K562 treated with DMSO at 1 percent for 12 hours (cell line): ENCODE measurements around the gene TJP3. TPM values are rescaled to one million over a fixed set of nuclear protein-coding genes. Genes with fewer than 3 reads are reported as not detected.

Experiments
- total RNA-seq: library from RNA; unstranded; fragments of 300-600 nt; gene quantifications from 2 replicates; pipeline ENCODE4 v1.2.3, GENCODE V29; 2022; ENCODE audit not compliant: insufficient read depth

TJP3 gene, protein sequence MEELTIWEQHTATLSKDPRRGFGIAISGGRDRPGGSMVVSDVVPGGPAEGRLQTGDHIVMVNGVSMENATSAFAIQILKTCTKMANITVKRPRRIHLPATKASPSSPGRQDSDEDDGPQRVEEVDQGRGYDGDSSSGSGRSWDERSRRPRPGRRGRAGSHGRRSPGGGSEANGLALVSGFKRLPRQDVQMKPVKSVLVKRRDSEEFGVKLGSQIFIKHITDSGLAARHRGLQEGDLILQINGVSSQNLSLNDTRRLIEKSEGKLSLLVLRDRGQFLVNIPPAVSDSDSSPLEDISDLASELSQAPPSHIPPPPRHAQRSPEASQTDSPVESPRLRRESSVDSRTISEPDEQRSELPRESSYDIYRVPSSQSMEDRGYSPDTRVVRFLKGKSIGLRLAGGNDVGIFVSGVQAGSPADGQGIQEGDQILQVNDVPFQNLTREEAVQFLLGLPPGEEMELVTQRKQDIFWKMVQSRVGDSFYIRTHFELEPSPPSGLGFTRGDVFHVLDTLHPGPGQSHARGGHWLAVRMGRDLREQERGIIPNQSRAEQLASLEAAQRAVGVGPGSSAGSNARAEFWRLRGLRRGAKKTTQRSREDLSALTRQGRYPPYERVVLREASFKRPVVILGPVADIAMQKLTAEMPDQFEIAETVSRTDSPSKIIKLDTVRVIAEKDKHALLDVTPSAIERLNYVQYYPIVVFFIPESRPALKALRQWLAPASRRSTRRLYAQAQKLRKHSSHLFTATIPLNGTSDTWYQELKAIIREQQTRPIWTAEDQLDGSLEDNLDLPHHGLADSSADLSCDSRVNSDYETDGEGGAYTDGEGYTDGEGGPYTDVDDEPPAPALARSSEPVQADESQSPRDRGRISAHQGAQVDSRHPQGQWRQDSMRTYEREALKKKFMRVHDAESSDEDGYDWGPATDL
- 4.5 and 9.5 TPM in 2 replicates for total RNA-seq

DNA sequence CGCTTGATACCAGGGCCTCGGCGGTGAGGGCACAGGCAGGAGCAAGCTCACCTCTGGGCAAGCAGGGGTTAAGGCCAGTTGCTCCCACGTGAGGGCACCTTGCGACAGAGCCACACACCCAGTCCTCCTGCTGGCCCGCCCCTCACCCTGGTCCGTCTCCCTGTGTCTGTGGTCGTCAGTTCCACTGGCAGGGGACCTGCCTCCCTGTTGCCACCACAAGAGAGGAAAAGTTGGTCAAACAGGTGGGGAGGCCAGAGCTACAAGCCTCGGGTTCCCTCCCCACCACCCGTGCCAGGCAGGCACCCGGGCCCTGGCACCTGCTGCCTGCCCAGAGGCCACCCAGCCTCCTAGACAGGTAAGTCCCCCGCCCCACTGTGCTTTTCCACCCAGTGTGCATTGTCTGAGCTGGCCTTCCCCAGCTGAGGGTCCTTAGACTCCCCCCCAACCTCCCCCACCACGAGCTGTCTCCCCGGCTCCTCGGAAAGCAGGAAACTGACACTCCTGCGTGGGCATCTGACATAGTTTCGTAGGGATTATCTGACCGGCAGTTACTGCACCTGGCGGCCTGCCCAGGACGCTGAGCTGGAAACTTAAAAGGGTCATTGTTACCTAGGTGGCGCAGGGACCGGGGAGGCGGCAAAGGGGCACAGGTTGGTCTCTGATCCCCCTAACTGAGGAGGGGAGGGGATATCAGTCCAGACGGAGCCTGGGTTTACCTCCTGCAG, at the start of gene TJP3:
Gene TJP3, plus strand, starts transcription at position 178 of the 725 bp plus-strand sequence. CDS start 20,049 bp downstream, outside the sequence.

DNA sequence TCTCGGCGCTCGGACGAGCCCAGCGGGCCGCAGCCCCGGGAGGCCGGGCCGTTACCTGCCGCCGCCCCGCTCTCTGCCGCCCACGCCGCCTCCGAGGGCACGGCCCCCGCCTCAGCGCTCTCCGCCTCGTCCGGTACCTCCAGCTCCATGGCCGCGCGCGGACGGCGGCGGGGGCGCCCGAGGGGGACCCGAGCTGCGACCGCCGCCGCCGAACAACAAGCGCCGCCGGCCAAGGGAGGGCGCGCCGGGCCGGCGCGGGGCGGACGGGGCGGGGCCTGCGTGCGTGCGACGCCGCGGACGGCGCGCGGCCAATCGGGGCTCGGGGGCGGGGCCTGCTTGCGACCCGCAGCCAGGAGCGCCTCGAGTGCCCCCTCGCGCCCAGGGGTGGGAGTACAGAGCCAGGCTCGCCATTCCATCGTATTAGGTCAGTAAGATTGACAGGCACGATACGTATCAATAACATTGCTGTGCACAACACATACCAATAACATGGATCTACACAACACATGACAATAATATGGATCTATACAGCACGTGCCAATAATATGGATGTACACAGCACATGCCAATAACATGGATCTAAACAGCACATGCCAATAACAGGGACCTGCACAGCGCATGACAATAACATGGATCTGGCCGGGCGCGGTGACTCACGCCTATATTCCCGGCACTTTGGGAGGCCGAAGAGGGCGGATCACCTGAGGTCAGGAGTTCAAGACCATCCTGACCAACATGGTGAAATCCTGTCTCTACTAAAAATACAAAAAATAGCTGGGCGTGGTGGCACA, 7.7 kb upstream of the TJP3 start, which contains the start of gene PIP5K1C:
Gene PIP5K1C, minus strand, starts transcription at position 227 of the 791 bp plus-strand sequence. Its CDS starts 78 bp downstream, at position 149.

DNA sequence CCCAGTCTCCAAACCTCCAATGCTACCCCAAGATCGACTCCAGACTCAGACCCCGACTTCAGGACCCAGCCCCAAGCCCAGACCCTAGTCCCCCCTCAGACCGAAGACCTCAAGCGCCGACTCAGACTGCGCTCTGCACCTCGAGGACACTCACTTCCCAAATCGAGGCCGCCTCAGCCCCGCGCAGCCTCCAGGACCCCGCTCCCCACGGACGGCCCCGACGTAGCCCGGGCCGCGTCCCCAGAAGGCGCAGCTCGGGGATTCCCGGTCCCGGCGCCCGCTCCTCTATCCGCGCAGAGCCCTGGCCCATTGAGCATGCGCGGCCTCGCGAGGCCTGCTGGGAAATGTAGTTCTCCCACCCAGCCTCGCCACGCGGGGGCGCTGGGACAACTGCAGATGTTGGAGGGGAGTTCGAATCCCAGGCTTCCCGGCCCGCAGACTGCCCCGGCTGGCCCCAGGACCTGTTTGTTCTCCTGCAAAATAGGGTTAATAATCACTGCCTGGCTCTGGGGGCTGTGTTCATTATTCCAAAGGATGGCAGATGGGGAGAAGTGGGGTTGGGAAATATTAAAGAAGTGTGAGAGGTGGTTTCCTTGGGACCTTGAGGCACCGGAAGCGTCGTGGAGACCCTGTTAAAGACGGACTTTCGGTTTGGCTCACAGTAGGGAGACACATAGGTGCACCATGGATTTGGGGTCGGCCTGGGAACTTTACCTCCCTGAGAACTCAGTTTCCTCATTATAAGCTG, 53.4 kb downstream of the TJP3 start, which contains the start of gene APBA3:
Gene APBA3, minus strand, starts transcription at position 311 of the 748 bp plus-strand sequence. CDS start 1,428 bp downstream, outside the sequence.

DNA sequence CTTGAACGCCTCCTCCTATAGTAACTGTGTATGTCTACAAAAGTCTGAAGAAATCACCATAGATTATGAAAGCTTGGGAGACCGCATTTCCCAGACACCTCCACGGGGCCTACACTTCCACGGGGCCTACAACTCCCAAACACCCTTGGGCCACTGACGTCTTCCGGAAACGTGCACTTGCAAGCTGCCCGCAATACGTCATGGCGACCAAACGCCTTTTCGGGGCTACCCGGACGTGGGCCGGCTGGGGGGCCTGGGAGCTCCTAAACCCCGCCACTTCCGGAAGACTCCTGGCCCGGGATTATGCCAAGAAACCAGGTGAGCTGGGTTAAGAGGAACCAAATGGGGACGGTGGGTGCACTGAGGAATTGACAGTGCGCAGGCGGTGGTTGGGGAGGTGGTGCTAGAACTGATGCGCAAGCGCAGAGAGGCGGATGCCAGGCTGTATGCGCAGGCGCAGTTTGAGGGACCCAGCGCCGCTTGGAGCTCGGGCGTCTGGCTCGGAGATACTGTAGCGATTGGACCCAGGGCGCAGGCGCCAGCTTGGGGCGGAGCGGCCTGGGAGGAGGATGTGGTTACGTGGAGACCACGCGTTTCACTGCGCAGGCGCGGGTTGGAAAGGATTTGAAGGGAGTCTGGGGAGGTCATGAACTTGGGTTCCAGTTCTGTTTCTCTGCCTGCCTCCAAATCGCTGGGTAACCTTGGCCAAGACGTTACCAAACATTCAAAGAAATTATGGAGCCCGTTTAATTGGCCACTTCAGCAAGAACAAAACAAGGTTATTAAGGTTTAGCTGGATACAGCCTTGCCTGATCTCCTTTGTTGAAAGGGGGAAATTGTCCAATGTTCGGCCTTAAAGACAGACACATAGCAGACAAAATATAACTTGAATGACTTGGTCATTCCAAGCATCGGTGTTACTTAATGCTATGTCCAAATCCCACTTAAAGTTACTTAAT, 54.6 kb downstream of the TJP3 start, which contains the start of gene MRPL54:
Gene MRPL54, plus strand, starts transcription at position 182 of the 959 bp plus-strand sequence. Its CDS starts 19 bp downstream, at position 201.

DNA sequence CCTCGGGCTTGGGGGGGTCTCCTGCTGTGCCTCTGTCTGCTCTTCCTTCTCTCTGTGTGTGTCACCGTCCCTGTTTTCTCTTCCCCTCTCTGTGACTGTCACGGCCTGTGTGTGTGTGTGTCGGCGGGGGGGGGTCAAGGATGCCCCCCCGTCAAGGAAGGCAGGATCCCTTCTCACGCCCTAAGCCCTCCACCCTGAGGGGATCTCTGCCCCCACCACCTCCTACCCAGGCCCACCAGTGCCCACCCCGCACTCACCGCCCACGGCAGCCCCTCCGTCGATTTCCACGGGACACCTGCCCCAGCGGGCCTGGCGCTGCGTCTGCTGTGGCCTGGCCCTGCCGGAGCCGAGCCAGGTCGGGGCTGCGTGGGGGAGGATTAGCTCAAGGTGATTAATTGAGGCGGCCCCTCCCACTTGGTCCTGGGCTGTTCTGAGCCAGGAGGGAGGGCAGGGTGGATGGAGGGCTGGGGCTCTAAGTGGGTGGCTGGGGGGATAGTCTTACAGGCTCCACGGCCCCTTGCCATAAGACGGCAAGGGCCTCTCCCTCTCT, 63.8 kb downstream of the TJP3 start, which contains the start of gene RAX2:
Gene RAX2, minus strand, starts transcription at position 323 of the 550 bp plus-strand sequence. CDS start 486 bp downstream, outside the sequence.

DNA sequence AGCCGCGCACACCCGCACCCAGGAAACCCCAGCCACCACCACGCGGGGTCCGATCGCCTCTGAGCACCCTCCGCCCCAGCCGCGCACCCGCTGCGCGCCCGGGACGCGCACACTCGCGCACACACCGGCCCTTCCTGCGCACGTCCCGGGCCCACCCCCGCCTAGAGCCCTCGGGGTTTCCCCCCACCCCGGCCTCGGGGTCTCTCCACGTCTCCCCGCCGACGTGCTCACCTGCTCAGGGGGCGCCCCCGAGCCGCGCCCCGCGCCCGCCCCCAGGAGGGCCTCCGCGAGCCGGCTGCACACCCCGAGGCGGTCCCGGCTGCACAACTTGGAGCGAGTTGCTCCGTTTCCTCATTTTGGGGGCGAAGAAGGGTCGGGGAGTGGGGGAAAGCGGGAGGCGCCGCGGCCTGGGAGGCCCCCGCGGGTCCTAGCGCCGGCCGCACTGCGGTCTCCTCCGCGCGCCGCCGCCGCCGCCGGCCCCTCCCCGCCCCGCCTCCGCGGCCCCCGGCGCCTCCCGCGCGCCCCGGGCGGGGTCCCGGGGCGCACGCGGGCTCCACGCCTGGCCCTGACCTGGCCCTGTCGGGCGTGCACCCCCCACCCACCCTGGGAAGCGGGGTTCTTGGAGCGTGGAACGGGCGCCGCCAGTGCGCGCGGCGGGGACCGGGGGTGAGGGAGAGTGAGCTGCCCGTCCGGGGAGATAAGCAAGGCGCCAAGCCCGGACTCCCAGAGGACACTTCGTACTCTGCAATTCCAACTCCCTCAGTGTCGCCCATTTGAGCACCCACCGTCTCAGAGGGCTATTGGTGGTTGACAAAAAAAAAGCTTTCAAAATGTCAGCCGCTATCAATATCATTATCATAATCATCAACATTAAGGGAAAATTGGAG, 78.0 kb downstream of the TJP3 start, which contains the start of gene MATK:
Gene MATK, minus strand, starts transcription at position 444 of the 887 bp plus-strand sequence. CDS start 1,246 bp downstream, outside the sequence.

Other genes with a start within 250 kb of the TJP3 start
- 2.0 and 3.8 TPM in 2 replicates for gene SMIM24, start 227.9 kb upstream of the TJP3 start, total RNA-seq
- gene SMIM44, start 224.9 kb upstream of the TJP3 start, total RNA-seq: not detected in 2 replicates
- 24.2 and 31.1 TPM in 2 replicates for gene DOHH, start 207.7 kb upstream of the TJP3 start, total RNA-seq
- gene FZR1, start 202.1 kb upstream of the TJP3 start, total RNA-seq: 23.4 and 35.5 TPM in 2 replicates
- 1.9 TPM in 1 of 2 replicates, not detected in the other for gene TEKTIP1, start 169.2 kb upstream of the TJP3 start, total RNA-seq
- gene MFSD12, start 150.8 kb upstream of the TJP3 start, total RNA-seq: 92.6 and 127 TPM in 2 replicates
- gene HMG20B, start 135.4 kb upstream of the TJP3 start, total RNA-seq: 213 and 233 TPM in 2 replicates
- gene GIPC3, start 122.9 kb upstream of the TJP3 start, total RNA-seq: 2.0 and 4.0 TPM in 2 replicates
- 14.3 and 15.3 TPM in 2 replicates for gene TBXA2R, start 101.5 kb upstream of the TJP3 start, total RNA-seq
- 26.3 and 34.3 TPM in 2 replicates for gene CACTIN, start 81.6 kb upstream of the TJP3 start, total RNA-seq
- gene PIP5K1C, start 7.9 kb upstream of the TJP3 start, total RNA-seq: 17.4 and 39.7 TPM in 2 replicates
- gene APBA3, start 53.3 kb downstream of the TJP3 start, total RNA-seq: 25.8 and 26.3 TPM in 2 replicates
- 32.9 and 88.5 TPM in 2 replicates for gene MRPL54, start 54.3 kb downstream of the TJP3 start, total RNA-seq
- not detected in 2 replicates for gene RAX2, start 63.8 kb downstream of the TJP3 start, total RNA-seq
- 7.9 and 10.4 TPM in 2 replicates for gene MATK, start 78.0 kb downstream of the TJP3 start, total RNA-seq
- gene ZFR2, start 160.7 kb downstream of the TJP3 start, total RNA-seq: not detected in 2 replicates
- gene ATCAY, start 172.3 kb downstream of the TJP3 start, total RNA-seq: not detected in 2 replicates
- gene NMRK2, start 224.7 kb downstream of the TJP3 start, total RNA-seq: not detected in 2 replicates